Smooth muscle cell (in vitro differentiated cells): ENCODE measurements around the gene TMOD1. TPM values are rescaled to one million over a fixed set of nuclear protein-coding genes. Genes with fewer than 3 reads are reported as not detected.
A peak's percentile ranks its signal among the peaks of the same experiment; 100 is the strongest.
"Not testable (repeated sequence)": the region's sequence is repeated elsewhere in the genome, so short reads cannot be mapped to it uniquely, and the experiment has no call there.

ENCODE experiments used
- DNase-seq: peaks from one replicate; lab custom pipeline; 2025; ENCODE audit not compliant: unreplicated experiment; lab: John Stamatoyannopoulos, UW
- H2AFZ ChIP-seq: fragments of 200-600 bp; sonication (generic); 2 replicates; pipeline ENCODE4 v1.6.0; 2016; ENCODE audit warnings: antibody characterized with exemption, low read depth, mild to moderate bottlenecking
- H3F3A ChIP-seq: fragments of 200-600 bp; sonication (generic); 2 replicates; pipeline ENCODE4 v1.6.0; 2017; ENCODE audit warnings: antibody characterized with exemption, low read depth
- H3K27ac ChIP-seq: fragments of 200-600 bp; sonication (generic); 2 replicates; pipeline ENCODE4 v1.5.1; 2016; ENCODE audit warnings: low read depth, mild to moderate bottlenecking
- H3K27me3 ChIP-seq: fragments of 200-600 bp; sonication (generic); 2 replicates; pipeline ENCODE4 v1.6.1; 2016; ENCODE audit warnings: low read depth, mild to moderate bottlenecking
- H3K36me3 ChIP-seq: fragments of 200-600 bp; sonication (generic); 2 replicates; pipeline ENCODE4 v1.5.1; 2016; ENCODE audit warnings: low read depth
- H3K4me1 ChIP-seq: fragments of 200-600 bp; sonication (generic); 2 replicates; pipeline ENCODE4 v1.5.1; 2016; ENCODE audit warnings: low read depth
- H3K4me2 ChIP-seq: fragments of 200-600 bp; sonication (generic); 2 replicates; pipeline ENCODE4 v1.6.0; 2016; ENCODE audit warnings: mild to moderate bottlenecking
- H3K4me3 ChIP-seq: fragments of 200-600 bp; sonication (generic); 2 replicates; pipeline ENCODE4 v1.5.1; 2016; ENCODE audit warnings: mild to moderate bottlenecking
- H3K79me2 ChIP-seq: fragments of 200-600 bp; sonication (generic); 2 replicates; pipeline ENCODE4 v1.6.0; 2016; ENCODE audit warnings: low read depth, mild to moderate bottlenecking
- H3K9ac ChIP-seq: fragments of 200-600 bp; sonication (generic); 2 replicates; pipeline ENCODE4 v1.6.0; 2016; ENCODE audit warnings: low read depth
- H3K9me3 ChIP-seq: fragments of 200-600 bp; sonication (generic); replicated peaks from 2 replicates; pipeline ENCODE4 v1.5.1; 2016; ENCODE audit warnings: low read depth
- H4K20me1 ChIP-seq: fragments of 200-600 bp; sonication (generic); 2 replicates; pipeline ENCODE4 v1.6.0; 2016; ENCODE audit warnings: low read depth
- CTCF ChIP-seq: fragments of 200-600 bp; sonication (generic); IDR thresholded peaks from 2 replicates; pipeline ENCODE4 v1.5.1; 2017; ENCODE audit warnings: borderline replicate concordance, mild to moderate bottlenecking, antibody characterized with exemption; ENCODE audit not compliant: insufficient read depth, poor library complexity, severe bottlenecking
- WGBS: methylation state at CpG from one replicate; pipeline ENCODE4 v1.1.7; 2016; ENCODE audit warnings: low lambda C conversion rate; 5-methylcytosine and 5-hydroxymethylcytosine counted together
- polyA plus RNA-seq: library from polyadenylated mRNA; unstranded; fragments of >200 nt; fragmentation: Nextera tagmentation; extraction: Ambion mirVana; gene quantifications from 2 replicates; pipeline ENCODE4 v1.2.1, GENCODE V29; 2016
- total RNA-seq: library from RNA; depleted of rRNA; stranded (reverse); fragments of >200 nt; gene quantifications from 2 replicates; pipeline ENCODE4 v1.2.3, GENCODE V29; 2014

The TMOD1 gene
- total and polyA plus RNA-seq, 2 experiments from 2014 or later: 0.18 to 0.19 TPM

GRCh38 chr9:97487107-97487506, 14.4 kb upstream of the TMOD1 start:
- Histone ChIP-seq H3K27ac (no peak overlapping the region), H3K4me1 (no peaks in the 10 kb centered on the region), H3K9me3 (peaks cover 4% of the 10 kb centered on the region), H3K79me2 (no peaks in the 10 kb centered on the region), H3K27me3 (no peaks in the 10 kb centered on the region), H3K36me3 (no peaks in the 10 kb centered on the region), H3K9ac (no peak overlapping the region), H4K20me1 (no peaks in the 10 kb centered on the region), H2AFZ (no peak overlapping the region), H3K4me2 (no peak overlapping the region), H3K4me3 (no peak overlapping the region), H3F3A (no peaks in the 10 kb centered on the region)
- DNase-seq: no peak
- 73% methylated on average over 2 of the region's 2 CpGs for WGBS
- peak; percentile 10 for TF ChIP-seq CTCF

- Histone ChIP-seq H3K79me2 (no peaks in the 10 kb centered on the region), H3K27me3 (no peaks in the 10 kb centered on the region), H3K27ac (no peak overlapping the region), H3K9ac (no peak overlapping the region), H3K9me3 (peaks cover 4% of the 10 kb centered on the region), H3K4me1 (no peaks in the 10 kb centered on the region), H3F3A (no peaks in the 10 kb centered on the region), H3K4me2 (no peak overlapping the region), H3K4me3 (no peak overlapping the region), H3K36me3 (no peaks in the 10 kb centered on the region), H2AFZ (no peak overlapping the region), H4K20me1 (no peaks in the 10 kb centered on the region)
- 91% methylated on average over 1 of the region's 1 CpG for WGBS
- no peak for DNase-seq
- no peak for TF ChIP-seq CTCF
These were observed 13.6 kb upstream of the TMOD1 start for GRCh38 chr9:97487861-97488260.

DNA sequence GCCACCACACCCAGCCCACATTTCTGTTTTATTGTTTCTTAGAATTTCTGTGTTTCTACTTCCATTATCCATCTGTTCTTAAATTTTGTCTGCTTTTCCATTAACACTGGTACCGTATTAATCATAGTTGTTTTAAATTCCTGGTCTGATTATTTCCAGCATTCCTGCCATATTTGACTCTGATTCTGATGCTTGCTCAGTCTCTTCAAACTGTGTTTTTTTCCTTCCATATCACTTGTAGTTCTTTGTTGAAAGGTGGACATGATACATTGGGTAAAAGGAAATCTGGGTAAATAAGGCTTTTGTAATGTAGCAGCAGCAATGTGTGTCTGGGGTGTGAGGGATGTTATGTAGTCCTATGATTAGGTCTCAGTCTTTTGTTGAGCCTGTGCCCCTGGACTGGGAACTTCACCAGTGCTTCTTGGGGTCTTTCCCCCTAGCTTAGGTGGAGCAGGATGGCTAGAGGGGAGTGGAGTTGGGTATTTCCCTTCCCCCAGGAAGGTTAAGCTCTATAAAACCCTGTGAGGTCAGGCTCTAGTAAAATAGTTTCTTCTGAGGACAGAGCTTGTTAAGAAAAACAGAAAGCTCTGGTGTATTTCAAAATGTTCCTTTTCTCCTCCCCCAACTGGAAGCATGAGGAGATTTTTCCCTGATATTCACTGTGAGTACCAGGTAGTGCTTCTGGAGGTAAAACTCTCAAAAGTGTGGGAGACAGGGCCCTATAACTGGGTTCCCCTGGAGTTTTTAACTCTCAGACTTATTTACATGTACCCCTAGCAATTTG, 10.1 kb upstream of the TMOD1 start:
- no peak overlapping the region for H2AFZ ChIP-seq
- H3K79me2 ChIP-seq: no peaks in the 10 kb centered on the region
- H3K4me2 ChIP-seq: no peak overlapping the region
- DNase-seq: no peak
- no peaks in the 10 kb centered on the region for H3K4me1 ChIP-seq
- no peak overlapping the region for H3K4me3 ChIP-seq
- H3K27ac ChIP-seq: no peak overlapping the region
- H3F3A ChIP-seq: no peaks in the 10 kb centered on the region
- TF ChIP-seq CTCF: no peak
- no peak overlapping the region for H3K9ac ChIP-seq
- H3K9me3 ChIP-seq: peaks cover 4% of the 10 kb centered on the region
- WGBS: 93% methylated on average over 1 of the region's 1 CpG
- no peaks in the 10 kb centered on the region for H3K36me3 ChIP-seq
- H4K20me1 ChIP-seq: no peaks in the 10 kb centered on the region
- H3K27me3 ChIP-seq: no peaks in the 10 kb centered on the region

GRCh38 chr9:97497558-97498375, 3.7 kb upstream of the TMOD1 start:
- Histone ChIP-seq H3K27me3 (peaks cover 38% of the 10 kb centered on the region), H3K4me1 (peaks cover 11% of the 10 kb centered on the region)
- 99% methylated on average over 22 of the region's 36 CpGs for whole genome bisulfite sequencing
- not testable (repeated sequence) for DNase-seq, H3K79me2 ChIP-seq, H4K20me1 ChIP-seq, H3K9me3 ChIP-seq, H3K4me2 ChIP-seq, H2AFZ ChIP-seq, H3K36me3 ChIP-seq, H3K9ac ChIP-seq, H3K27ac ChIP-seq, H3F3A ChIP-seq, H3K4me3 ChIP-seq

DNA sequence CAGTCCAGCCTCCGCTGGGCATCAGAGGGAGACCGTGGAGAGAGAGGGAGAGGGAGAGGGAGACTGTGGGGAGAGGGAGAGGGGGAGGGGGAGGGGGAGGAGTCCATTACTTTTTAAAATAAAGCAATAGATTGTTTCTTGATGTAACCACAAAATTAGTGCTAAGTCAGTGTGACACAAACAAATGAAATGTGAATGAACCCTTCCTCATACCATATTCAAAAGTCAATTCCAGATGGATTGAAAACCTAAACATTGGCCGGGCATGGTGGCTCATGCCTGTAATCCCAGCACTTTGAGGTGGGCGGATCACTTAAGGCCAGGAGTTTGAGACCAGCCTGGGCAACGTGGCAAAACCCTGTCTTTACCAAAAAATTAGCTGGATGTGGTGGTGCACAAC, 2.6 kb upstream of the TMOD1 start:
- not testable (repeated sequence) for H3K36me3 ChIP-seq, H3K4me3 ChIP-seq, H3K27ac ChIP-seq, H3F3A ChIP-seq, H2AFZ ChIP-seq, DNase-seq, H3K9ac ChIP-seq, H3K9me3 ChIP-seq, H3K4me2 ChIP-seq, H3K79me2 ChIP-seq, H4K20me1 ChIP-seq
- WGBS: 84% methylated on average over 3 of the region's 5 CpGs
- H3K27me3 ChIP-seq: peaks cover 49% of the 10 kb centered on the region
- H3K4me1 ChIP-seq: peaks cover 11% of the 10 kb centered on the region
